AG04449 (cell line): Measurements from ENCODE around the gene TLCD3B.
A peak's percentile ranks its signal among the peaks of the same experiment; 100 is the strongest.

Experiments used
- CTCF ChIA-PET: fragments of 350-600 bp; formaldehyde crosslinking; extraction: SDS; loops from one replicate; lab custom pipeline; 2021; ENCODE audit warnings: antibody characterized with exemption; lab: Yijun Ruan, JAX
- POLR2A ChIA-PET: fragments of 400-600, 350-600 bp; formaldehyde crosslinking; extraction: SDS; loops from one replicate; lab custom pipeline; 2020; ENCODE audit warnings: antibody characterized with exemption, inconsistent platforms; lab: Yijun Ruan, JAX
- DNase-seq: peaks from one replicate; pipeline ENCODE4 v3.0.0-alpha.2; 2010; ENCODE audit warnings: low read depth, low spot score
- H3K4me3 ChIP-seq: 2 replicates; pipeline ENCODE4 v1.5.1; 2011; ENCODE audit warnings: low read depth, mild to moderate bottlenecking, control low read depth, low read length
- TF ChIP-seq, protein P1 (sequence below): IDR thresholded peaks from one replicate; pipeline ENCODE4 v1.5.1; 2011; ENCODE audit warnings: mild to moderate bottlenecking, moderate library complexity, low read length, control low read depth, inconsistent platforms; ENCODE audit not compliant: insufficient read depth; ENCODE audit errors: missing control alignments

Gene TLCD3B

DNA sequence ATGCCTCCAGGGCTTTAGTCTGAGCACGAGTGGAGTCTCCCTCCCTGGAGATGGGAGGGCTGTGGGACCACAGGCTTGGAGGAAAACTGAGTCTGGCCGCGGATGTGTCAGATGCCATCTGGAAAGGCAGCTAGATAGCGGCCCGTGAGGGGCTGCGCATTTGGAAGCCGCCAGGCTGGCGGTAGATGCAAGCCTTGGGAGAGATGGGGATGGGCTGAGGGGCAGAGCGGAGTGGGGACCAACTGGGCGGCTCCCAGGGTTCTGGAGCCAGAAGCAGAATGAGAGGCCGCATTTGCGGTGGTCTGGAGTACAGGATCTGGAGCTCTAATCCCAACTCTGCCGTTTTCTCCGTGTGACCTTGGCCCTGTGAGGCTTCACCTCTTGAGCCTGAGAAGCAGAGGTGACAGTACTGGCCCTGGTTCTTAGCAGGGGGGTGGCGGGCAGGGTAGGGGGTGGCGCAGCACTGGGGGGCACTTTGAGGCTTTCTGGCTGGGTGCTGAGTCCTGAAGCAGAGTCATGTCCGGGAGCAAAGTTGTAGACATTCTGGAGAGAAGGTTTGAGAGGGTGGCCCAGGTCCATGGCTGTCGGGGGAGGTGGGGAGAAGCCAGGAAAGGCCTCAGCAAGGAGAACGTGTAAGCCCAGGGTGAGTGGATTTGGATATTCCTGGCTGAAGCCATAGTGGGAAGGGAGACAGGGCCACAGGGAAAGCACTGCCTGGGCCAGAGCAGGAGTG is 28.3 kb downstream of the TLCD3B start:
- no peak for DNase-seq
- H3K4me3 ChIP-seq, result no peak overlapping the region
- ChIA-PET CTCF (interaction anchor here (1.2 kb wide), 1 partner anchor 126 kb away, joined by 4 read pairs; no protein-coding TSS in a partner anchor), POLR2A (no interaction called here)
- TF ChIP-seq, protein P1, sequence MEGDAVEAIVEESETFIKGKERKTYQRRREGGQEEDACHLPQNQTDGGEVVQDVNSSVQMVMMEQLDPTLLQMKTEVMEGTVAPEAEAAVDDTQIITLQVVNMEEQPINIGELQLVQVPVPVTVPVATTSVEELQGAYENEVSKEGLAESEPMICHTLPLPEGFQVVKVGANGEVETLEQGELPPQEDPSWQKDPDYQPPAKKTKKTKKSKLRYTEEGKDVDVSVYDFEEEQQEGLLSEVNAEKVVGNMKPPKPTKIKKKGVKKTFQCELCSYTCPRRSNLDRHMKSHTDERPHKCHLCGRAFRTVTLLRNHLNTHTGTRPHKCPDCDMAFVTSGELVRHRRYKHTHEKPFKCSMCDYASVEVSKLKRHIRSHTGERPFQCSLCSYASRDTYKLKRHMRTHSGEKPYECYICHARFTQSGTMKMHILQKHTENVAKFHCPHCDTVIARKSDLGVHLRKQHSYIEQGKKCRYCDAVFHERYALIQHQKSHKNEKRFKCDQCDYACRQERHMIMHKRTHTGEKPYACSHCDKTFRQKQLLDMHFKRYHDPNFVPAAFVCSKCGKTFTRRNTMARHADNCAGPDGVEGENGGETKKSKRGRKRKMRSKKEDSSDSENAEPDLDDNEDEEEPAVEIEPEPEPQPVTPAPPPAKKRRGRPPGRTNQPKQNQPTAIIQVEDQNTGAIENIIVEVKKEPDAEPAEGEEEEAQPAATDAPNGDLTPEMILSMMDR, result no peak

DNA sequence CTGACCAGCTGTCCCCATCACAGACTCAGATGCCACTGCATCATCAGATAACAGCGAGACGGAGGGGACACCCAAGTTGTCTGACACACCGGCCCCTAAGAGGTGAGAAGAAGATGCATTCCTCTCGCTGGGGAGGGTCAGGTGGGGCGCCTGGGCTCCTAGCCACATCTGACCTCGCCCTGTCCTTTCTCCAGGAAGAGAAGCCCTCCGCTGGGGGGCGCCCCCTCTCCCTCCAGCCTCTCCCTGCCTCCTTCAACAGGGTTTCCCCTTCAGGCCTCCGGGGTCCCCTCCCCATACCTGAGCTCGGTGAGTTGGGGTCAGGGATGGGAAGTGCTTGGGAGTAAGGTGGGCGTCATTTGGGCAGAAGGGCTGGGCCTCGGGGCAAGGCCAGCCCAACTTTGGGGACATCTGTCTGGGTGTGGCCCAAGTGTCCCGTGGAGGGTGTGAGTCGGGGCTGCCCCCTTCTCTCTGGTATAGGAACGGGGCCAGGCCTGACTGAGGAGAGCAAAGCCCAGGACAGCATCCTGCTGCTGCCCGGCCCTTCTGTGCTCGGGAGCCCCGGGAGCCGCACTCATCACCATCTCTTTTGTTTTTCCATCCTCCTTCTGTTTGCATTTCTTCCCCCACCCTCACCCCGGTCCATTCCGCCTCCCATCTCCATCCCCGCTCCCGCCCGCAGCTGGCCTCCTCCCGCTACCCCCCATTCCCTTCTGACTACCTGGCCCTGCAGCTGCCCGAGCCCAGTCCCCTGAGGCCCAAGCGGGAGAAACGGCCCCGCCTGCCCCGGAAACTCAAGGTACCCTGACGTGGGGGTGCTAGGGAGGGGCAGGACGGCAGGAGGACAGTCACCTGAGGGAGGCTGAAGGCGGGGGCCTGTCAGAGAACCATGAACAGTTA is 30.1 kb downstream of the TLCD3B start:
- no peak overlapping the region for H3K4me3 ChIP-seq
- TF ChIP-seq, protein P1, result no peak
- POLR2A ChIA-PET, result no interaction called here
- CTCF ChIA-PET, result no interaction called here
- no peak for DNase-seq

GRCh38 chr16:29999605-30000004 is 31.5 kb downstream of the TLCD3B start:
- DNase-seq, result no peak
- TF ChIP-seq, protein P1, result no peak
- no peak overlapping the region for H3K4me3 ChIP-seq
- CTCF ChIA-PET, result no interaction called here
- POLR2A ChIA-PET, result no interaction called here

DNA sequence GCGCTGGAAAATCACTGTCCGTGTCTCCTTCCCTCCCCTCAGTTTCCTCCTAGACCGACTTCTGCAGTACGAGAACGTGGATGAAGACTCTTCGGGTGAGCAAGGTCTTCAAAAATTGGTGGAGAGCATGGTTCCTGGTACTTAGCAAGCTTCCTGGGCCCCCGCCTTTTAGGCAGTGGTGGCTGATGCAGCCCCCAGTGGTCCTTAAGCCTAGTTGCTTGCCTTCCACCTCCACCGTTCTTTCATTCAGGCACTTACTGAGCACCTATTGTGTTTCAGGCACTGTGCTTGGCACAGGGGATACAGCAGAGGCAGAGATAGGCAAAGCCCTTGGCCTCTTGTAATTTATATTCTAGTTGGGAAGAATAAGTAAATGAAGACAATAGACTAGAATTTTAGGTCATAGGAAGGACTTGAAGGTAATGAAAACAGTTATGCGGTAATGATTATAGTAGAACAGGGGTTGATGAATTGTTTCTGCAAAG is 34.3 kb downstream of the TLCD3B start:
- POLR2A ChIA-PET, result no interaction called here
- DNase-seq, result no peak
- CTCF ChIA-PET, result interaction anchor here (0.7 to 3.3 kb wide), 6 partner anchors 9 to 189 kb away, joined by 3 to 23 read pairs (median 4); no protein-coding TSS in a partner anchor
- H3K4me3 ChIP-seq, result peak overlapping the region; percentile 93
- TF ChIP-seq, protein P1, result no peak

DNA sequence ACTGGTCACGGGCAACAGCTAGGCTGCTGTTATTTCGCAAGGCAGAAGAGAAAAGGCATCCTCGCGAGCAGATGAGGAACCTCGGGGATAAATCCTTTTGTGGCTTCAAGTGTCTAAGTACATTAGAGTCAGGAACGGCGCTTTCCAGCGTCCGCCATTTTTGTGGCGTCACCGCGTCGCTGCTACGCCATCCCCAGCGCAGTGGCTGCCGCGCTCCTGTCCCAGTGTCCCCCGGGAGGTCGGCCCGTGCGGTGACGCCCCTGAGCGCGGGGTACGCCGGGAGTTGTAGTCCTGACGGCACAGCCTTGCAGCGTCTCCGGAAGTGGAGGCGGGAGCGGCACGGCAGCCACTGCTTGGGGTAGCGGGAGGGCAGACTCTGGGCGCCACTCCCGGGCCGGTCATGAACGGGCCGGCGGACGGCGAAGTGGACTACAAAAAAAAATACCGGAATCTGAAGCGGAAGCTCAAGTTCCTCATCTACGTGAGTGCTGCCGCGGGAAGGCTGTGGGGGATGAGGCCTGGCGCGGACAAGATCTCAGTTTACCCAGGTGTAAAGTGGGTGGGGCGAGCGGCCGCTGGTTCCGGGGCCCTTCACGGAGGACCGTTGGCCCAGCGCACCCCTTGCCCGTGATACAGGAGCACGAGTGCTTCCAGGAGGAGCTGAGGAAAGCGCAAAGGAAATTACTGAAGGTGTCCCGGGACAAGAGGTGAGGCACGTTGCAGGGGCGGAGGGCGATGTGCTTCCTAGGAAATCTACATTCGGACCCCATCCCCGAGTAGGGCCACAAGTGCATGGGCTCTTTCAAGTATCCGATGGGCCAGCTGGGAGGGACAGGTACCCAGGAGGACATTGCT is 34.9 kb downstream of the TLCD3B start, which contains the start of gene INO80E:
Gene INO80E (plus strand): TSS at position 331 of the 855 bp plus-strand sequence. CDS start 70 bp downstream, at position 401.
- TF ChIP-seq, protein P1, result no peak
- DNase-seq, result no peak
- ChIA-PET POLR2A (interaction anchor here (2.9 kb wide), 1 partner anchor 22 kb away, joined by 18 read pairs; the partner anchor contains the start of gene TAOK2), CTCF (interaction anchor here (0.7 to 3.3 kb wide), 6 partner anchors 10 to 189 kb away, joined by 3 to 23 read pairs (median 4); partner anchors contain the start of genes TAOK2 and TLCD3B)
- H3K4me3 ChIP-seq, result peak within 1 kb of the TSS; percentile 93
